Endothelial cell of umbilical vein (primary cell): ENCODE measurements around the gene RPL4. TPM values are rescaled to one million over a fixed set of nuclear protein-coding genes. Genes with fewer than 3 reads are reported as not detected.

Source experiments
- BruUV-seq: library from RNA; stranded (reverse); fragments of 400-500 nt; replicated peaks from 2 replicates; lab custom pipeline; 2021; lab: Mats Ljungman, UMichigan
- CTCF ChIA-PET: fragments of 300-600, 350-600 bp; sonication (Branson Sonifier 250); formaldehyde crosslinking; loops from one replicate; lab custom pipeline; 2021; ENCODE audit warnings: antibody characterized with exemption, inconsistent platforms; lab: Charles Lee
- POLR2A ChIA-PET: fragments of 300-600, 350-600 bp; sonication (Branson Sonifier 250); formaldehyde crosslinking; loops from one replicate; lab custom pipeline; 2021; ENCODE audit warnings: antibody characterized with exemption, inconsistent platforms; lab: Charles Lee
- DNase-seq: peaks from one replicate; pipeline ENCODE4 v3.0.0-alpha.2; 2011; ENCODE audit warnings: low read depth, low spot score
- FAIRE-seq: peaks from 2 replicates; lab custom pipeline; 2011; peaks lifted over from hg19 to GRCh38; lab: Jason Lieb, UNC
- H2AFZ ChIP-seq: 2 replicates; pipeline ENCODE4 v1.6.0; 2012; ENCODE audit warnings: low read depth, low read length, control low read depth, inconsistent platforms
- H3K27ac ChIP-seq: 2 replicates; pipeline ENCODE4 v1.5.1; 2011; ENCODE audit warnings: low read depth, mild to moderate bottlenecking, control low read depth, low read length, moderate library complexity; ENCODE audit not compliant: insufficient read depth
- H3K27me3 ChIP-seq, 2 experiments: 2 replicates each; pipeline versions ENCODE4 v1.6.0 to v1.6.1; 2011; ENCODE audit warnings: low read length in 2 of 2, mixed read lengths in 1 of 2; ENCODE audit not compliant: control insufficient read depth in 2 of 2, insufficient read depth in 2 of 2
- H3K36me3 ChIP-seq, 2 experiments: 2 replicates in 1 of 2; 3 replicates in 1 of 2; pipeline ENCODE4 v1.5.1; 2011; ENCODE audit warnings: low read length in 2 of 2, mild to moderate bottlenecking in 1 of 2, moderate library complexity in 1 of 2; ENCODE audit not compliant: control insufficient read depth in 2 of 2, insufficient read depth in 2 of 2; ENCODE audit errors: extremely low read depth in 1 of 2
- H3K4me1 ChIP-seq: 3 replicates; pipeline ENCODE4 v1.5.1; 2011; ENCODE audit warnings: mild to moderate bottlenecking, low read length; ENCODE audit not compliant: control insufficient read depth, insufficient read depth; ENCODE audit errors: extremely low read depth
- H3K4me2 ChIP-seq: 2 replicates; pipeline ENCODE4 v1.6.1; 2011; ENCODE audit warnings: low read length, control low read depth, mixed read lengths; ENCODE audit not compliant: insufficient read depth
- H3K4me3 ChIP-seq, 3 experiments: fragments of 200-600 bp in 1 of 3; sonication (generic), shearing (Covaris generic) in 1 of 3; replicated peaks in 1 of 3; 2 replicates each; pipeline ENCODE4 v1.5.1; 2011 to 2016; ENCODE audit warnings: control low read depth in 3 of 3, low read length in 3 of 3, mild to moderate bottlenecking in 2 of 3, inconsistent platforms in 1 of 3, low read depth in 1 of 3, moderate library complexity in 1 of 3; ENCODE audit not compliant: insufficient read depth in 1 of 3
- H3K79me2 ChIP-seq: 2 replicates; pipeline ENCODE4 v1.6.0; 2012; ENCODE audit warnings: low read length, inconsistent platforms; ENCODE audit not compliant: control insufficient read depth, insufficient read depth
- H3K9ac ChIP-seq: replicated peaks from 2 replicates; pipeline ENCODE3; 2011; ENCODE audit warnings: low read length, control low read depth; ENCODE audit not compliant: insufficient read depth; ENCODE audit errors: extremely low read depth
- H3K9me1 ChIP-seq: replicated peaks from 3 replicates; pipeline ENCODE4 v1.6.0; 2011; ENCODE audit warnings: mild to moderate bottlenecking, low read length; ENCODE audit not compliant: control insufficient read depth, insufficient read depth; ENCODE audit errors: extremely low read depth
- H3K9me3 ChIP-seq: replicated peaks from 2 replicates; pipeline ENCODE4 v1.5.1; 2012; ENCODE audit warnings: low read length, inconsistent platforms; ENCODE audit not compliant: control insufficient read depth, insufficient read depth
- H4K20me1 ChIP-seq: replicated peaks from 2 replicates; pipeline ENCODE3; 2011; ENCODE audit warnings: mild to moderate bottlenecking, low read length; ENCODE audit not compliant: control insufficient read depth, insufficient read depth; ENCODE audit errors: extremely low read depth
- CTCF ChIP-seq, 2 donors: IDR thresholded peaks; 1 replicate in 1 of 2; 2 replicates in 1 of 2; pipeline ENCODE4 v1.5.1; 2011; ENCODE audit warnings: low read length in 2 of 2, mild to moderate bottlenecking in 2 of 2, moderate library complexity in 2 of 2, control low read depth in 1 of 2, inconsistent platforms in 1 of 2, low read depth in 1 of 2; ENCODE audit not compliant: insufficient read depth in 1 of 2; ENCODE audit errors: extremely low read depth in 1 of 2
- EZH2 ChIP-seq: IDR thresholded peaks from 2 replicates; pipeline ENCODE4 v1.6.1; 2012; ENCODE audit warnings: borderline replicate concordance, low read depth, mild to moderate bottlenecking, moderate library complexity, low read length, inconsistent platforms; ENCODE audit not compliant: severe bottlenecking
- FOS ChIP-seq: IDR thresholded peaks from 2 replicates; pipeline ENCODE4 v1.6.1; 2011; ENCODE audit warnings: mild to moderate bottlenecking, low read length, moderate library complexity, borderline replicate concordance; ENCODE audit not compliant: insufficient read depth
- GATA2 ChIP-seq: IDR thresholded peaks from 2 replicates; pipeline ENCODE4 v1.7.0; 2011; ENCODE audit warnings: low read depth, mild to moderate bottlenecking, moderate library complexity, mixed read lengths, low read length; ENCODE audit not compliant: insufficient read length, insufficient read depth
- JUN ChIP-seq: IDR thresholded peaks from 2 replicates; pipeline ENCODE4 v1.6.1; 2011; ENCODE audit warnings: borderline replicate concordance, low read depth; ENCODE audit not compliant: insufficient read length, insufficient read depth
- MAX ChIP-seq: IDR thresholded peaks from 2 replicates; pipeline ENCODE4 v1.6.1; 2011; ENCODE audit not compliant: insufficient read depth, insufficient read length
- MYC ChIP-seq: IDR thresholded peaks from one replicate; pipeline ENCODE4 v1.6.1; 2011; ENCODE audit warnings: mild to moderate bottlenecking, low read depth, low read length
- POLR2A ChIP-seq: IDR thresholded peaks from 2 replicates; pipeline ENCODE4 v1.6.1; 2012; ENCODE audit warnings: low read depth, mild to moderate bottlenecking, control low read depth, low read length
- POLR2AphosphoS5 ChIP-seq: IDR thresholded peaks from 2 replicates; pipeline ENCODE4 v1.6.1; 2012; ENCODE audit warnings: low read depth, mild to moderate bottlenecking, control low read depth, low read length, moderate library complexity; ENCODE audit not compliant: insufficient read depth
- dilution Hi-C: fragments of 300-500 bp; cut with MboI; formaldehyde crosslinking; loops from one replicate; pipeline ENCODE4 v1.15.0; 2019; ENCODE audit warnings: low sequenced_read_pairs; ENCODE audit not compliant: extremely low pct_ligation_motif_present
- intact Hi-C: fragments of 100-400 bp; cut with micrococcal nuclease; formaldehyde crosslinking; loops from one replicate; pipeline ENCODE4 v1.10.0; 2022
- polyA plus RNA-seq, 4 experiments: library from polyadenylated mRNA; depleted of rRNA in 3 of 4; stranded (reverse) in 3 of 4; unstranded in 1 of 4; fragments of >200 nt; gene quantifications; 2 replicates each; pipeline versions ENCODE4 v1.2.1 to v1.2.3, GENCODE V29; 2011 to 2012; ENCODE audit warnings: missing spikeins in 1 of 4
- total RNA-seq: library from RNA; stranded (reverse); gene quantifications from 2 replicates; pipeline ENCODE4 v1.2.3, GENCODE V29; 2021

The RPL4 gene
- total and polyA plus RNA-seq, 2 donors (not counting 3 experiments of a cell fraction or from before 2014, with no cell fraction given): 2,598 to 3,530 TPM

GRCh38 chr15:66488525-66488924 lies 16.1 kb downstream of the RPL4 start:
- no peak overlapping the region for H3K27ac ChIP-seq
- H3K4me1 ChIP-seq: no peaks in the 10 kb centered on the region
- H3K79me2 ChIP-seq: no peaks in the 10 kb centered on the region
- no peaks in the 10 kb centered on the region for H3K9me1 ChIP-seq
- intact Hi-C loops (no loop called here), dilution Hi-C loops (no loop called here)
- peaks cover 9 to 28% of the 10 kb centered on the region in 2 experiments for H3K36me3 ChIP-seq
- H3K4me2 ChIP-seq: no peak overlapping the region
- FAIRE-seq (no peak), DNase-seq (no peak)
- H3K9me3 ChIP-seq: no peaks in the 10 kb centered on the region
- ChIA-PET POLR2A (no interaction called here), CTCF (no interaction called here)
- H2AFZ ChIP-seq: no peak overlapping the region
- H3K27me3 ChIP-seq: no peaks in the 10 kb centered on the region
- H3K9ac ChIP-seq: no peak overlapping the region
- BruUV-seq: no TSS peak
- H4K20me1 ChIP-seq: no peaks in the 10 kb centered on the region
- H3K4me3 ChIP-seq: no peak overlapping the region
- no peak for TF ChIP-seq MYC
- no peak for TF ChIP-seq POLR2AphosphoS5
- TF ChIP-seq MAX: no peak
- TF ChIP-seq POLR2A: no peak
- TF ChIP-seq JUN: no peak
- no peak for TF ChIP-seq FOS
- no peak for TF ChIP-seq EZH2
- no peak for TF ChIP-seq GATA2
- no peak for TF ChIP-seq CTCF (IDR thresholded peaks at IDR 0.05; ENCODE audit: extremely low read depth in 1 of 2, insufficient read depth in 1 of 2, low read depth in 1 of 2, low read length in 2 of 2)
